H1 (cell line): Measurements from ENCODE around the gene TMEM54. TPM values are rescaled to one million over a fixed set of nuclear protein-coding genes. Genes with fewer than 3 reads are reported as not detected.

ENCODE experiments used
- SAP30 ChIP-seq: fragments of 300-600 bp; sonication (generic); IDR thresholded peaks from 2 replicates; pipeline ENCODE4 v1.7.1; 2012; ENCODE audit warnings: low read length, moderate library complexity, mild to moderate bottlenecking, inconsistent platforms; ENCODE audit not compliant: insufficient read depth, insufficient replicate concordance
- polyA plus RNA-seq, 7 experiments: library from polyadenylated mRNA; depleted of rRNA in 3 of 7; stranded (reverse) in 5 of 7; unstranded in 2 of 7; fragments of >200 nt in 5 of 7; fragments of 200-250 nt in 2 of 7; gene quantifications; 1 replicate in 5 of 7; 2 replicates in 1 of 7; 4 replicates in 1 of 7; pipeline versions ENCODE4 v1.2.1 to v1.2.3, GENCODE V29; 2011 to 2013; ENCODE audit warnings: missing spikeins in 2 of 7, mixed read lengths in 2 of 7
- total RNA-seq: library from RNA; stranded (reverse); fragmentation: NEBNext Ultra II Directional; extraction: Animal tissue kit (Norgen Biotek cat#: 25700); gene quantifications from 2 replicates; pipeline ENCODE4 v1.2.1, GENCODE V29; 2021

Gene TMEM54
- total and polyA plus RNA-seq, 2 of the 8 experiments (the other 6 are each of a cell fraction or from before 2014, with no cell fraction given) = 9.5 to 58.7 TPM

DNA sequence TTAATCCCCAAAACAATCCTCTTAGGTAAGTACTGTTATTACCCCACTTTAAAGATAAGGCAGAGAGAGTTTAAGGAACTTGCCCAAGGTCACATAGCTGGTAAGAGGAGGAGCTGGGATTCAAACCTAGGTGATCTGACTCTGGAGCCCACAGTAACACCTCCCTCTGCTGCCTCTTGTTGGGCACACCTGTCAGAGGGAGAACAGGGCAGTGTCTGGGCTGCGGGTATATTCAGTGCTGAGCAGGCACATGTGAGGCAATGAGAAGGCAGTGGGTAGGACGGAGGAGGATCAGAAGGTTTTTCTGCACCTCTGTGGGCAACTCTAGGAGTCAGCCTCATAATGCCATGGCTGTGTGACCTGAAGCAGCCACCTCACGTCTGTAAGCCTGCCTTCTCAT, 13.1 kb downstream of the TMEM54 start (continued):
- no peak for TF ChIP-seq SAP30
